ENCODE measurements around the gene NID1.
"Not testable (repeated sequence)": the region's sequence is repeated elsewhere in the genome, so short reads cannot be mapped to it uniquely, and the experiment has no call there.

The NID1 gene

DNA sequence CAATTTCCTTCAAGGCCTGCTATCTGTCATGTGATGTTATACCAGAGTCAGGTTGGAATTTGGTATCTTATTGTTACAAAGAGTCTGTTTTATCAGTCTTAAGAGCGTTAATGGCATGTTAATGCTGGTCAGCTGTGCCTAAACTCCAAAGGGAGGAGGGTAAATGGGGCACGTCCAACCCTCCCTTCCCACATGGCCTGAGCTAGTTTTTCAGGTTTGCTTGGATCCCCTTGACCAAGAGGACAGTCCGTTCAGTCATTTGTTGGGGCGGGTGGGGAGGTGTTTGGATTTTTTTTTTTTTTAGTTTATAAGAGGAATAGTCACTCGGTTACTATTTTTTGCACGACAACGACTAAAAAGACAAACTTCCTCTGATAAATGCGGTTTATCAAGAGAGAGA, 134.3 kb downstream of the NID1 start:
- no peak for DNase-seq

DNA sequence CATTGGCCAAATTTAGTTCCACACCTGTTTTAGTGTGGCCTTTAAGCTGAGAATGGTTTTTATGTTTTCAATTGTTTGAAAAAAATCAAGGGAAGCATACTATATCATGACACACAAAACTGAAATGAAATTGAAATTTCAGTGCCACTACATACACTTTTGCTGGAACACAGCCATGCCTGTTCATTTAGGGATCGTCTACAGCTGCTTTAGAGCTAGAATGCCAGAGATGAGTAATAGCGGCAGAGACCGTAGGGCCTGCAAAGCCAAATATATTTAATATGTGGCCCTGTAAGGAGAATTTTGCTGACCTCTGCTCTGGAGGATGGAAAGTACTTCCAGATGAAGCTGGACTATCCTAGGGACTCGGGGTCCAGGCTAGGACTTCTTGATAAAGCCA, 135.7 kb downstream of the NID1 start:
- no peak for DNase-seq

DNA sequence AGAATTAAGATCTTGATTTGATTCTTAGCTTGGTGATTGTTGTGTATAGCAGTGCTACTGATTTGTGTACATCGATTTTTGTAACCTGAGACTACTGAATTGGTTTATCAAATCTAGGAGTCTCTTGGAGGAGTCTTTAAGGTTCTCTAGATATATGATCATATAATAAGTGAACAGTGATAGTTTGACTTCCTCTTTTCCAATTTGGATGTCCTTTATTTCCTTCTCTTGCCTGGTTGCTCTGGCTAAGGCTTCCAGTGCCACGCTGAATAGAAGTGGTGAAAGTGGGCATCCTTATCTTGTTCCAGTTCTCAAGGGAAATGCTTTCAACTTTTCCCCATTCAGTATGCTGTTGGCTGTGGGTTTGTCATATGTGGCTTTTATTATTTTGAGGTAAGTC, 136.7 kb downstream of the NID1 start:
- DNase-seq, result no peak

- DNase-seq, result not testable (repeated sequence)
These were observed 137.3 kb downstream of the NID1 start for GRCh38 chr1:235927551-235927950.
